ENCODE results near the gene PUS3. TPM values are rescaled to one million over a fixed set of nuclear protein-coding genes. Genes with fewer than 3 reads are reported as not detected.

PUS3 gene
- total RNA-seq, 1 donor from 2014 or later = 5.3 TPM

DNA sequence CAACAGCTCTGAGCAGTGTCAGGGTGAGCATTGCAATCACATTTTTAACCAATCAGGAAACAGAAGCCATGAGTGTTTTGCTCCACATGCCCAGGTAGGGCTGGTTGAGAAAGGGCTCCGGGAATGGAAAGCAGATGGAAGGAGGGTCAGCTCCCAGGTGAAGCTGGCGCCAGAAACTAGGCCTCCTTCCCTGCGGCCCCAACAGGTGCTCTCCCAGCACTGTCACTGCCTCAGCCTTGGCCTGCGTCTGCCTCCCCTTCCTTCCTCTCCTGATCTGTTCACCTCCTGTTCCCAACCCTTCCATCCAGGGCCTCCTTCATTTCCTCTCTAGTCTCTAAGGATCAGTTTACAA is 38.2 kb upstream of the PUS3 start:
- ATAC-seq = no peak

DNA sequence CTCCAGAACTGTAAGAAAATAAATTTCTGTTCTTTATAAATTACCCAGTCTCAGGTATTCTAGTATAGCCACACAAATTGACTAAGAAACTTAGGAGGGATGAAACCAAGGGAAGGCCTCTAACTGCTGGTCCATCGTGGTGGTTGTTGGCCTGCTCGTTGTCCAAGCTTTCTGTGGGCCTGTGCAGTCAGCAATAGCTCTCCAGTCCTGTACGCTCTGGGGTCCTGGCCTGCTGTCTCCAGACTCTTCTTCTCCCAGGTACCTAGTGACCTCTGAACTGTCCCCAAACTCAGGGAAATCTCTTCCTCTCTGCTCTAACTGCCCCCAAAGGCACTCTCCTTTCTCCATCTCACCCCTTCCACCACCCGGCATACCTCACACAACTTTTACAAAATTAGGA is 37.1 kb upstream of the PUS3 start:
- no peak for ATAC-seq

DNA sequence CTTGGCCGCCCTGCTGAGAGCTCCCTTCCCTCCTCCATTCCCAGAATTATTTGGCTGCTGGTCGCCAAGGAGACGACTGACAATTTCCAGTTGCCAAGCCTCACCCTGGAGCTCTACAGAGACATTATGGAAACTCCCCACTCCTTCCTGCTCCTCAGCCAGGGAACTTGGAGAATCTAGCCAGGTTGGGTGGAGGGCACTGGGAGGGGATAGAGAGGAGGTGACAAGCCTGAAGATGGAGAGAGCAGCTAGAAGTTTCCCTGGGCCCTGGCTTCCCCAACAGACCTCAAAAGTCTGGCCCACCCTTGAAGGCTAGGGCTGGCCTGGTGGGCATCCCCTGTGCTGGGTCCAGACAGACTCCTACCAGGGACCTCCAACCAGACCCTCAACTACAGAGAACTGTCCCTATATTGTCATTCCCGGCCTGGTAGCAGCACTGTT is 36.1 kb upstream of the PUS3 start:
- no peak for ATAC-seq

DNA sequence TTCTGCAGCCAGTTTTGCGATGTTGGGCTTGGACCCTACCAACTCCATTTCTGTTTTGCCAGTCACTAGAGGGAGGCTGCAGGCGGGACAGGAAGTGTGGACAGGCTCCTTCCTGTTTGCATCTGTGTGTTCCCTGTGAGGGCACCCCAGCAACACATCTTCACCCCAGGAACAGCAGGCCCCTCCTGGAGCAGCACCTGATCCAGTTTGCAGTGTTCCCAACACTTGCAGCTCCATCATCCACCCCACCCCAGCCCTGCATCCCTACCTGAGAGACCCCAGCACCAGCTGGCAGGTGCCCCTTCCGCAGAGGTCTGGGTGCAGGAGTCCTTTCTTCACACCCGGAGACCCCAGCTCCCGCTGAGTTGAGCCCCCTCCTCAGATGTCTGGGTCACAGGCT is 35.4 kb upstream of the PUS3 start:
- ATAC-seq = no peak

DNA sequence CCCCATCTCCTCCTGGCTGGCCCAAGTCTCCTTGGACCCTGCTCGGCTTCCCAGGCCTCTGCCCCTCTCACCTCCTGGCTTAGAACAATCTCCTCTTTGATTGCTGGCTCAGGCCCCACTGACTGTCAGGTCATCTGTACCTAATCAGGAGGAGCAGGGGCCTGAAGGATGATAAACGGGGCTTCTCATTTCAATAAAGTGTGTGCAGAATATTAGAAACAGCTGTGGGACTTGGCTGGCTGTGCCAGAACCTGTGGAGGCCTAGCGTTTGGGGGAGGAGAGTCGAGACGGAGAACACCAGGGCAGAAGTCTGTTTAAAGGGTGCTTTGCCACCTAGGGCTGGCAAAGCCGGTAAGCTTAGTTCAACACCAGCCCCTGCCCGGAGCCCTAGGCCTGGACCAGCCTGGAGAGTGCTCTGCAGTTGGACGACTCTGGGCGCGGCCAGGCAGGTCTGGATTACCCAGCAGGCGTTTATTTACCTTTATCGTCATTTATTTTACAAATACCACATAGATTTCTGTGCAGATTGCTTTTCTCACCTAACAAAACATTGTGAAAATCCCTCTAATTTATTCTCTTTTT is 32.7 kb upstream of the PUS3 start:
- no peak for ATAC-seq

DNA sequence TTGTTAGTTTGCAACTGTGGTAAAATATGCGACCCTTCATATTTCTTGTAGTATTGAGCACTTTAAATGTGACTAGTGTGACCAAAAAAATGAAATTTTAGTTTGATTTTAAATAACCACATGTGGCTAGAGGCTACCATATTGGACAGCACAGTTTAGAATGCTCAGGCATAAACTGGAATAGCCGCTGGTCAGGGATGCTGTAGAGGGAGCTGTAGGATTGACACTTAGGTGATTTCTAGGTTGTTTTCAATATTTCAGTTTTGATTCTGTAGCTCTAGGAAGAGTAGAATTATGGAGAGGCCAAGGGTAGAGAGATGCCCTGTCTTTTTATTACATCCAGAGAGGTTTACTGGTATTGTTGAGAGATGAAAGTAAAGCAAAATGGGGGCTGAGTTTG is 32.0 kb upstream of the PUS3 start:
- no peak for ATAC-seq

DNA sequence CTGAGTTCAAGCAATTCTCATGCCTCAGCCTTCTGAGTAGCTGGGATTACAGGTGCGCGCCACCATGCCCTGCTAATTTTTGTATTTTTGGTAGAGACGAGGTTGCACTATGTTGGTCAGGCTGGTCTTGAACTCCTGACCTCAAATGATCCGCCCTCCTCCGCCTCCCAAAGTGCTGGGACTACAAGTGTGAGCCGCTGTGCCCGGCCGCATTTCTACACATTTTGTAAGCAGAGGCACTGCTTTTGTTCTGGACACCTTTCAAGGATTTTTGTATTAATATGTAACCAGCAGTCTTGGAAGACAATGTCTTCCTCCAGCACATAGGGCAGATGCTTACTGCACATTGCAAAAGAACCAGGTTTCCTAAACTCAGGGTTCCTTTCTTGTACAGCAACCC is 31.5 kb upstream of the PUS3 start:
- no peak for ATAC-seq

DNA sequence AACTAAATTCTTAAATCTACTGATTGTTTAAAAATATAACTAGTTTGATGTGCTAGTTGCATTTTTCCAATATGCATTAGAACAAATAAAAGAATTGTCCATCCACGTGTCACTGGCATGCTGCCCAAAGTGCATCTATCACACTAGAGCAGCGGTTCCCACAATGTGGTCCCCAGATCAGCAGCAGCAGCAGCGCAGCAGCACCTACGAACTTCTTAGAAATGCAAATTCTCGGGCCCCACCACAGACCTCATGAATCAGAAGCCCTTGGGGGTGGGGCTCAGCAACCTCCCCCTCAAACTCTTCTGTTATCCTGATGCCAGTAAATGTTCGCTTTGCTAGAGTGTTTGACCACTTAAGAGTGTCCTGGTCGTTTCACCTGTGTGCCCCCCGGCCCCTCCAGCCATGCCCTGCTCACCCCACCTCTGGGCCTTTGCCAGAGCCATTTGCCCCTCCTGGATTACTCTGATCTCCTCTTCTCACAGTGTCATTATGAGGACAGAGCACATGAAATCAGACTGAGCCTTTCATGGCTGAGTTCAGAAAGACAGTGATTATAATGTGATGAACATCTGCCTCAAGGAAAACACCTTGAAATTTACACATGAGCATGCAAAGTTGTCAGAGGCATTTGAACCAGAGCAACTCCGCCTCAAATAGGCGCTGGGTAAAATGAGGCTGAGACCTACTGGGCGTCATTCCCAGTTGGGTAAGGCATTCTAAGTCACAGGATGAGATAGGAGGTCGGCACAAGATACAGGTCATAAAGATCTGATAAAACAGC is 30.2 kb upstream of the PUS3 start:
- ATAC-seq = no peak

DNA sequence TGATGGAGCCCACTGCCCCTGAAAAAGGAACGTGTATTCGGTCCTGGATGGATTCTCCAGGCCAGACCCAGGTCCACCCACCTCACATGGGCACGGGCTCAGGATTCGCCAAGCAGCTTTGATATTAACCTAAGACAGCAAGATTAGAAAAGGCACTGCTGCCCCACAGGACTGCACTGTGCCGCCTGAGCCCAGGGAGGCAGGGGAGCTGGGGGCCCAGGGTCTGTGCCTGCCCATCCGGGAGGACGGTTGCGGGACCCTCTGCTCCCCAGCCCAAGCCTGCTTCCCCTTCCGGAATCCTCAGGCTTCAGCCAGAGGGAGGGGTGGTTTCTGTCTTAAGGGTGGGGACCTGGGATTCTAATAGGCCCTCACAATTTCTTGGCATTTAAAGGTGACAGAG is 29.3 kb upstream of the PUS3 start:
- no peak for ATAC-seq

DNA sequence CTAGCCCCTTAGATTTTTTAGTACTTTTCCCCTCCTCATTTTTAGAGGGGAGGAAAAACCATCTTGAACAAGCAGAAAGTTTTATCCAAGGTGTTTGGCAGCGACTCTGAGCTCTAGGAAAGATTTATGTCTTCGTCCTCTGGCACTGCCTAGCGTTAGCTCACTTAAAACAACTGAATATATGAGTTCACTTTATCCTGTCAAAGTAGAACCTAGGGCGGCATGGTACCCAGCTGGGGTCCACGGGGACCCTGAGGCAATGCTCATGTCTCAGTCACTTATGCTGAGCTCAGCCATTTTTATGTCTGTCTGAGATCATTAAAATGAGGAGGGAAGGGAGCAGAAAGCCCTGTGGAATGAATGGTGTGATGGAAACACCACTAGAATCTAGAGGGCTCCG is 28.7 kb upstream of the PUS3 start:
- ATAC-seq = no peak

DNA sequence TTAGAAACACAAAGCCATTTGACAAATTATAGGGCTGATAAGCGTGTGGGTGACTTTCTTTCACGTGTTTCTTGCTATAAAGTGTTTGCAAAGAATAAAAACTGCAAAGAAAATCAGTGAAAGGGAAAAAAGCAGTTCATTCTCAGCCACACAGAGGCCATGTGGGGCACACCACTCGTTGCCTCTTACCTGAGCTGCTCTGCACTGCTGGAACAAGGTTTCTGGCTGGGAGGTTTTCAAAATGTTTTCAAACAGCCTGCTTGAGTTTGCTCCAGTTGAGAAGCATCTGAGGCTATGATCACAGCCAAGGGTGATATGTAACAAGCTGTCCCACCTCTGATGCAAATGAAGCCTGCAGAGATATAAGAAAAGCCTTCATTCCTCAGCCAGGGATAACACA is 28.1 kb upstream of the PUS3 start:
- no peak for ATAC-seq

DNA sequence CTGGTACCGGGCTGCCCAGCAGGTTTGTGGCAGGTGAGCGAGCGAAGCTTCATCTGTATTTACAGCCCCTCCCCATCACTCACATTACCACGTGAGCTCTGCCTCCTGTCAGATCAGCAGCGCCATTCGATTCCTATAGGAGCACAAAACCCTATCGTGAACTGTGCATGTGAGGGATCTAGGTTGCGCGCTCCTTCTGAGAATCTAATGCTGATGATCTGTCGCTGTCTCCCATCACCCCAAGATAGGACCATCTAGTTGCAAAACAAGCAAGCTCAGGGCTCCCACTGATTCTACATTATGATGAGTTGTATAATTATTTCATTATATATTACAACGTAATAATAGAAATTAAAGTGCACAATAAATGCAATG is 27.1 kb upstream of the PUS3 start:
- ATAC-seq = no peak

DNA sequence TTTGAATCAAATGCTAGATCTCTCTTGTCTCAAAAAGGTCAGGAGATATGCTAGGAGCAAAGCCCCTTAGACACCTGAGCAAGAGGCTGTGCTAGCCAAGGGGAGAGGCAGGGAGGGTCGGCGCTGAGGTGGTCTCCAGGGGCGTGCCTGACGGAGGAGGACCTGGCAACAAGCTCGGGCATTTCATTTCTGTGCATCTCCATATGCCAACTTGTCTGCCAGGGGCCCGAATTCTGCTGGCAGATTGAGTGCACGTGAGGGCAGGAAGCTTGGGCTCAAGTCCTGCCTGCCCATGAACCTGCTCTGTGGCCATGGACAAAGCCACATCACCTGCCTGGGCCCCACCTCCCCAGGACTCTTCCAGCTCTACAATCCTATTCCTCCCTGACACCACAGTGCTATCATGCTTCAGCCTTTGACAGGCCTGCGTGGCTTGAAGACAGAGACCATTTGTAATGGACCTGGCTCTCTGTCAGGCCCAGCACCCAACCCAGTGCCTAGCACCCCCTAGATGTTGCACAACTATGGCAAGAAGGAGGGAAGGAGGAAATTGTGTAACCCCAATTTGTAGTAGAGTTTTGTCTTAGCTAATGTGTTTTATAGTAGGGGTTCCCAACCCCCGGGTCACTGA is 26.6 kb upstream of the PUS3 start:
- ATAC-seq = no peak

DNA sequence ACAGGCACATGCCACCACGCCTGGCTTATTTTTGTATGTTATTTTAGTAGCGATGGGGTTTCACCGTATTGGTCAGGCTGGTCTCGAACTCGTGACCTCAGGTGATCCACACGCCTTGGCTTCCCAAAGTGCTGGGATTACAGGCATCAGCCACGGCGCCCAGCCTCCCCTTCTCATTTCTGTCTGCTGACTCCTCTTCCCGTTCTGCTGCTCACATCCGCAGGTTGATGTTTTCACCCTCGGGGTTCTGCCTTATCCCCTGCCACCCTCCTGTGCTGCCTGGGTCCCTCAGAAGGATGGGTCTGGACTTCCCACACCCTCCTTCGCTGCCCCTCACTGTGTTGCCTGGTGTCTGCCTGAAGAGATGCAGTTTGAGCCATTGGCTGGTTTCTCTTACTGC is 23.7 kb upstream of the PUS3 start:
- no peak for ATAC-seq

DNA sequence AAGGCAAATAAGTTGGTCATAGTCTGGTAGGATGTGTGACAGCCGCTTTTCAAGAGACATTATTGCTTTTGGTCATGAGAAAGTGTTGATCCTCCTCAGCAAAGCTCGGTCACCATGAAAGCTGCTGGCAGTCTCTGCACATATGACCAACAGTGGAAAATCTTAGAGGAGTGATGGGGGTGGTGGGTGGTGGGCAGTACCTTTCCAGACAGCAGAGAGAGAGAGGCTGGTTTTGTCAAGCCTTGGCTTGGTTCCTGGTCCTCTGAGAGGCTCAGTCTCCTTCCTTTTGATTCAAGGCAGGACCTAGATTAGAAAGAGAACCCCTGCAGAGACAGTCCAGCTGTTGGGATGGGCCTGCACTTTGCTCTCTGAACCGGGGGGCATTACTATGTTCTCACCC is 22.8 kb upstream of the PUS3 start:
- ATAC-seq = no peak

DNA sequence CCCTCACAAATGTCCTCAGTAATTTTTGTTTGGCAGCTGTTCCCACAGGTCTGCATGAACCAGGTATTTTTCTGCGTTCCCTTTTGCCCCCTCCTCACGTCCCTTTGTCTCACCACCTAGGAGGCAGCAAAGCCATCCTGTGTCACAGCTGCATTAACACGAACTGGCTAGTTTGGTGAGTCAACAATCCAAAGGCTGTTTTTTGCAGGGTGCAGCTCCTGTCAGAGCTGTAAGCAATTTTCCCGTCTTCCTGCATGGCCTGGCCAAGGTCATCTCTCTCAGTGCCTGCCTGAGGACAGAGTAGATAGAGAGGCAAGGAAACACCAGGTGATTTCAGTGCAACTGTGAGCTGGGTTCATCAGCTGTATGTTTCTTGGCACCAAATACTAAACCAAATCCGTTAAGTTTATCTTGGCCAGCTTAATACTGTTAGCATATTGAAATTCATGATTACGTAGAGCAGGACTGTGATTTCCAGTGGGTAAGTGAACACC is 22.3 kb upstream of the PUS3 start:
- ATAC-seq = no peak

DNA sequence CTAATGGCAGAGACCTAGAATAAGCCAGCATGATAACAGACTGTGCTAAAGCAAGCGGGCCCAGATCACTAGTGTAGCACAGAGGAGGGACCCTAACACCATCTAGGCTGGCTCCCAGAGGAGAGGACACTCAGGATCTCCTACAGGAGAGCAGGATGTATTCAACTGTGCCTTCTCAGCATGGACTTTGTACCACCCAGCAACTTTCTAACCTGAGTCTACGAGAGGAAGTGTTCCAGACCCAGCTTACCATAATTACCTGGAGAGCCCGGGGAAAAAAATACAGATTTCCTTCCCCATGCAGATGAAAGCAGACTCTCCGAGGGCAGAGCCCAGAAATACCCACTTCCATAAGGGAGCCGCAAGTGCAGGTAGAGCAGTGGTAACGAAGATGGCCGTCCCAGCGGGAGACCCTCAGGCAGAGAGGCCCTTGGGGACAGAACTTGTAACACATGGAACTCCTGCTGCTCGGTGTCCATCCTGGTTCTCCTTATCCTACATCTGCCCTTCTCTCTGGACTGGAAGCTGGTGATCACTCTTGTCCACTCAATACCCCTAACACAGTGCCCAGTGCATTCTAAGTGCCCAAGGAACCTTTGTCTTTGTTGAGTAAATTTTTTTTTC is 21.5 kb upstream of the PUS3 start:
- ATAC-seq = no peak

DNA sequence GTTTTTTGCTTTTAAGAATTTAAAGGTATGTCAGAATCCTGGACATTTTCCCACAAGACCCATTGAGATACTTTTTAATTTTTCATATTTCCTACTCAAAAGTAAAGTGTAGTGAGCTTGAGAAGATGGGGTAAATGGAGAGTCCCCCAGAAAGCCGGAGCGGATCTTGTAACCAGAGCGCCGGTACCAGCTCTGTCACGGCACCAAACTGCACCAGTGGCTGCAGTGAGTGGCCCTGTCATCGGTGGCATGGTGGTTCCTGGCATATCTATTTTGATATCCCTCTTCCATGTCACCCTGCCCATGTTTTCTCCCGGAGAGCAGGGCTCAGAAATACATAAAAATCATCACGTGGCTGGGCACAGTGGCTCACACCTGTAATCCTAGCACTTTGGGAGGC is 20.6 kb upstream of the PUS3 start:
- ATAC-seq = no peak

DNA sequence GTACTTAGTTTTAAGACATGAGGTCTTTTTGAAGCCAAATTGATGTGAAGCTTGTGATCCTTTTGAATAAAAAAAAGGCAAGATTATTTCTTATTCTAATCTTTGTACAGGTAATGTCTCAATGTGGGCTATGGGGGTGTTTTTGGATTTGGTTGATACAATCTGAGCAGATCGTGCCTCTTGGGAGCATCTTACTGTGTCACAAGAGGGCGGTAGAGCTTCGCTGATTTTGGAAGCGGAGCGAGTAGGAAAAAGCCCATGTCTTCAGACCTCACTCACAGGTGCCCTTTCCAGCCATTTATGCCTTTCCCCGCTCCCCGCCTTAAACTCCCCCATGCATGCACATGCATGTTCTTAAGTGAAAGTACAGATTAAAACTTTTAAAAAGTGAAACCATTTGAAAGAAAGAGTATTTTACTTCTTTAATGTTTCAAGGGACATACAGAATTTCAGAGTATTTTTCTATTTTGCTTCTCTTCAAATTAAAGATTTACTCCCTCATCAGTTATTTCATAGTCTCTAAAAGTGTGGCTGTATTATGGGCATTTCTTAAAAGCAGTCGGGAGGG is 20.1 kb upstream of the PUS3 start:
- peak; percentile 77 for ATAC-seq

DNA sequence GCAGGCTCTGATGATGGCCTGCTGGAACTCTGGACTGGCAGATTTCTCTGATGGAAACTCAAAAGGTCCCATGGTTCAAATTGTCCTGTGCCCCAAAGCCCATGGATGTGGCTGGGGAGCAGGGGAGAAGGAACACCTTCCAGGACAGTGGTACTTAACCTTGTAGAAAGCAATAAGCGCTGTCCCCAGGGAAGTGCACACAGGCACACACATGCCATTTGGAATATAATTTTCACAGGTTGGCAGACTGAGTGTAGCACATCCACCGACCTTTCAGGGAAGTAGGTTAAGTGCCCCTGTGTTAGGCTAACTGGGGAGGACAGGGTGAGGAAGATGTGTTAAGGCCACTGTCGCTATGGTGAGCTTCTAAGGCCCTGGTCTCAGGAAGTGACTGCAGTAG is 19.1 kb upstream of the PUS3 start:
- ATAC-seq = no peak

DNA sequence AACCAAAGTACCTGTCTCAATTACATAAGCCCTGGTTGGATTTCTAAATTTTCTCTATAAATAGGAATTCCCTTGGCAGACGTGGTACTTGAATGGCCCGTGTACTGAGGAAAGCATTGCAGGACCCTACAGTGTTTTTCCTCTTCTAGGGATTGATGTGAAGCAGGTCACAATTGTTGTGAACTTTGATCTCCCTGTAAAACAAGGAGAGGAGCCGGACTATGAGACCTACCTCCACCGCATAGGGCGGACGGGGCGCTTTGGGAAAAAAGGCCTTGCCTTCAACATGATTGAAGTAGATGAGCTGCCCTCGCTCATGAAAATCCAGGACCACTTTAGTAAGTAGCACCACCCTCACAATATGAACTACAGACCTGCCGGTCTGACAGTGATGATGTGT is 18.0 kb upstream of the PUS3 start:
- ATAC-seq = no peak

DNA sequence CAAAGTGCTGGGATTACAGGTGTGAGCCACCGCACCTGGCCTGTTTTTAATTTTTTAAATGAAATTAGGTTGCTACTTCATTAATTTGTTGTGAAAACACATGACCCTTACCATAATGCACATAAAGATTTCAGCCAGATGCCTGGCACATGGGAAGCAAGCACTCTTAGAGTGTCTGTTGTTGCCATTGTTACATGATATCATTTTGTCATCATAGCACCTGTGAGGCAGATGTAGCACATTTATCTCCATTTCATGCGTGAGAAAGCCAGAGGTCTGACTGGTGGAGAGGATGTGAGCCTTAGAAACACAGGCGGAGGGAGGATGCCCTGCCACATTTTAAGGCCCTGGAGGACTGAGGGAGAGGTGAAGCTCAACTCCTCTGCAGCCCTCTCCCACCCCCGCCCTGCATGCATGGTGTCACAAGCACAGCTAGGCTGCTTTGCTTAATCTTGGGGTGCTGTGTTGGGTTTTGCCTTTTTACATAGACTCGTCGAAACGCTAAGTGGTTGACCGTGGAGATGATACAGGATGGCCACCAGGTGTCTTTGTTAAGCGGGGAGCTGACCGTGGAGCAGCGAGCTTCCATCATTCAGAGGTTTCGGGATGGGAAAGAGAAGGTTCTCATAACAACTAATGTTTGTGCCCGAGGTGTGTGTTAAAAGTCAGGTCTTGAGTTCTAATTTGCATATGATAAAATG is 15.3 kb upstream of the PUS3 start:
- no peak for ATAC-seq

Data from esophagus mucosa (tissue), 1 donor.